CD4-positive, alpha-beta T cell treated with Interleukin-2 at 100 ng/mL for 4 hours (primary cell): ENCODE measurements around the gene RNF145.

Experiments
- DNase-seq: peaks from one replicate; pipeline ENCODE4 v3.0.0-alpha.2; 2020; ENCODE audit warnings: low spot score

Gene RNF145

DNA sequence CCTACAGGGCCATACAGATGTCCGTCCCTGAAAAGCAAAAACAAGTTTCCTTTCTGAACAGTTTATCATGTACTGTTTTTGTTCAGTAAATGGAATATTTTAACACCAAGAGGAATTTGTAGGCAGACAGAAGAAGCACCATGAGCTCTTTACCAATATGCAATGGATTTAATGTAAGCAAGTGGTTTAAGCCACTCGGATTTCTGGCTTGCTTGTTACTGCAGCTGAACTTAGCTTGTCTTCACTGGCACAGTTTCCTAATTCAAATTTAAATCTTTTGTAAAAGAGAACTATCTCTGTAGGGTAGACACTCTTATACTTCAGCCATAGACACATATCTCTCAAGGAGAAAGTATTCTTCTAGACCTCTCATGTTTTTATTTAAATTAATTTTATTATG, 96.9 kb downstream of the RNF145 start:
- DNase-seq, result no peak
